ENCODE results near the gene PLEKHA4. TPM values are rescaled to one million over a fixed set of nuclear protein-coding genes. Genes with fewer than 3 reads are reported as not detected.

Gene PLEKHA4
- total RNA-seq, 1 experiment from 2014 or later: 1.2 TPM

DNA sequence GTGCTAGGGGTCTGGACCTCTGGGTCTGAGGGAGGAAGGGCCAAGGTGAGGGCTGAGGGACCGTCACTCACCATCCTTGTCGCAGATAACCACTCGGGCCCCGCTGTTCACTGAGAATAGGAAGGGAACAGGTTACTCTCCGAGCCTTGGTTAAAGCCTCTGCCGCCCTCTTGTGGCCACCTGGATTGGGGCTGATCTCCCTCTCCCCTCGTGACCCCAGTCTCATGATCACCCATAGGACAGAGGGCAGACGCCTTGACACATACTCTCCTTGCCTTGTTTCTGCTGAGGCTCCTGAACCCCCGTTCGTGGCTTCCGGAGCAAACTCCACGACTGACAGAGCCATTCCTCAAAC, 32.7 kb downstream of the PLEKHA4 start:
- intact Hi-C loops (cut with micrococcal nuclease): loop anchor here (1.0 to 2.0 kb wide), 2 partner anchors 37 to 40 kb away; partner anchors contain the start of gene PPP1R15A
- ATAC-seq: peak; percentile 81
- Histone ChIP-seq H3K9me2 (replicated peaks; ENCODE audit: low read length) (no peaks in the 10 kb centered on the region), H3K9ac (ENCODE audit: low read length) (peak overlapping the region; percentile 39), H3F3A (ENCODE audit: low read length, unreplicated experiment) (no peaks in the 10 kb centered on the region), H3K9me3 (ENCODE audit: low read length) (no peaks in the 10 kb centered on the region), H3K4me2 (ENCODE audit: low read length) (peak overlapping the region; percentile 84), H3K4me1 (ENCODE audit: insufficient read depth, low read length) (peaks cover 9% of the 10 kb centered on the region; the same call in 1 of the 2 replicates), H2AFZ (ENCODE audit: low read length) (peak overlapping the region; percentile 69), H3K79me2 (ENCODE audit: low read length) (no peaks in the 10 kb centered on the region), H3K4me3 (ENCODE audit: low read length) (peak overlapping the region; percentile 69), H3K27me3 (ENCODE audit: low read length) (no peaks in the 10 kb centered on the region), H3K27ac (ENCODE audit: low read length) (no peak overlapping the region), H4K20me1 (ENCODE audit: low read length) (no peaks in the 10 kb centered on the region), H3K36me3 (ENCODE audit: low read depth, low read length) (no peaks in the 10 kb centered on the region)
- BruUV-seq (replicated peaks): no TSS peak
- POLR2A ChIA-PET (ENCODE audit: unreplicated experiment): no interaction called here
- TF ChIP-seq, protein P1, sequence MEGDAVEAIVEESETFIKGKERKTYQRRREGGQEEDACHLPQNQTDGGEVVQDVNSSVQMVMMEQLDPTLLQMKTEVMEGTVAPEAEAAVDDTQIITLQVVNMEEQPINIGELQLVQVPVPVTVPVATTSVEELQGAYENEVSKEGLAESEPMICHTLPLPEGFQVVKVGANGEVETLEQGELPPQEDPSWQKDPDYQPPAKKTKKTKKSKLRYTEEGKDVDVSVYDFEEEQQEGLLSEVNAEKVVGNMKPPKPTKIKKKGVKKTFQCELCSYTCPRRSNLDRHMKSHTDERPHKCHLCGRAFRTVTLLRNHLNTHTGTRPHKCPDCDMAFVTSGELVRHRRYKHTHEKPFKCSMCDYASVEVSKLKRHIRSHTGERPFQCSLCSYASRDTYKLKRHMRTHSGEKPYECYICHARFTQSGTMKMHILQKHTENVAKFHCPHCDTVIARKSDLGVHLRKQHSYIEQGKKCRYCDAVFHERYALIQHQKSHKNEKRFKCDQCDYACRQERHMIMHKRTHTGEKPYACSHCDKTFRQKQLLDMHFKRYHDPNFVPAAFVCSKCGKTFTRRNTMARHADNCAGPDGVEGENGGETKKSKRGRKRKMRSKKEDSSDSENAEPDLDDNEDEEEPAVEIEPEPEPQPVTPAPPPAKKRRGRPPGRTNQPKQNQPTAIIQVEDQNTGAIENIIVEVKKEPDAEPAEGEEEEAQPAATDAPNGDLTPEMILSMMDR (conservative IDR thresholded peaks at IDR 0.05; ENCODE audit: low read depth, low read length): peak; percentile 88
- no peak for TF ChIP-seq EZH2 (IDR thresholded peaks at IDR 0.05; ENCODE audit: low read length, unreplicated experiment)
- CTCF ChIA-PET: interaction anchor here (0.6 to 1.0 kb wide), 3 partner anchors 40 to 61 kb away, joined by 3 to 7 read pairs (median 7); no protein-coding TSS in a partner anchor
- peak; percentile 87 for DNase-seq

GRCh38 chr19:48833977-48834376, 34.4 kb downstream of the PLEKHA4 start:
- intact Hi-C loops (cut with micrococcal nuclease): no loop called here
- POLR2A ChIA-PET (ENCODE audit: unreplicated experiment): no interaction called here

GRCh38 chr19:48833049-48833448, 35.4 kb downstream of the PLEKHA4 start:
- TF ChIP-seq EZH2phosphoT487 (IDR thresholded peaks at IDR 0.05; ENCODE audit: borderline replicate concordance, low read length) (no peak), EZH2 (IDR thresholded peaks at IDR 0.05; ENCODE audit: low read length, unreplicated experiment) (no peak)
- TF ChIP-seq, protein P1 (conservative IDR thresholded peaks at IDR 0.05; ENCODE audit: low read depth, low read length): no peak
- Histone ChIP-seq H4K20me1 (ENCODE audit: low read length) (no peaks in the 10 kb centered on the region), H3K9ac (ENCODE audit: low read length) (no peak overlapping the region), H3K36me3 (ENCODE audit: low read depth, low read length) (no peaks in the 10 kb centered on the region), H3K4me2 (ENCODE audit: low read length) (no peak overlapping the region), H3F3A (ENCODE audit: low read length, unreplicated experiment) (no peaks in the 10 kb centered on the region), H3K4me1 (ENCODE audit: insufficient read depth, low read length) (peaks cover 9% of the 10 kb centered on the region; the same call in 1 of the 2 replicates), H3K27ac (ENCODE audit: low read length) (no peak overlapping the region), H2AFZ (ENCODE audit: low read length) (no peak overlapping the region), H3K27me3 (ENCODE audit: low read length) (no peaks in the 10 kb centered on the region), H3K4me3 (ENCODE audit: low read length) (no peak overlapping the region), H3K9me2 (replicated peaks; ENCODE audit: low read length) (no peaks in the 10 kb centered on the region), H3K79me2 (ENCODE audit: low read length) (no peaks in the 10 kb centered on the region), H3K9me3 (ENCODE audit: low read length) (no peaks in the 10 kb centered on the region)
- intact Hi-C loops (cut with micrococcal nuclease): no loop called here
- CTCF ChIA-PET: no interaction called here
- no TSS peak for BruUV-seq (replicated peaks)
- DNase-seq: no peak
- POLR2A ChIA-PET (ENCODE audit: unreplicated experiment): no interaction called here
- no peak for ATAC-seq

More at GRCh38 chr19:48833977-48834376, 34.4 kb downstream of the PLEKHA4 start:
- no peaks in the 10 kb centered on the region for H3K9me2 ChIP-seq (replicated peaks; ENCODE audit: low read length)
- no peak overlapping the region for H3K4me3 ChIP-seq (ENCODE audit: low read length)
- H3K36me3 ChIP-seq (ENCODE audit: low read depth, low read length): no peaks in the 10 kb centered on the region
- H3K27me3 ChIP-seq (ENCODE audit: low read length): no peaks in the 10 kb centered on the region
- H3K9ac ChIP-seq (ENCODE audit: low read length): no peak overlapping the region
- CTCF ChIA-PET: no interaction called here
- H3K4me2 ChIP-seq (ENCODE audit: low read length): no peak overlapping the region
- H3K79me2 ChIP-seq (ENCODE audit: low read length): no peaks in the 10 kb centered on the region
- no peak overlapping the region for H2AFZ ChIP-seq (ENCODE audit: low read length)
- no peaks in the 10 kb centered on the region for H4K20me1 ChIP-seq (ENCODE audit: low read length)
- DNase-seq (no peak), ATAC-seq (no peak)
- no TSS peak for BruUV-seq (replicated peaks)
- TF ChIP-seq EZH2phosphoT487 (IDR thresholded peaks at IDR 0.05; ENCODE audit: borderline replicate concordance, low read length) (no peak), EZH2 (IDR thresholded peaks at IDR 0.05; ENCODE audit: low read length, unreplicated experiment) (no peak)
- TF ChIP-seq, protein P1 (conservative IDR thresholded peaks at IDR 0.05; ENCODE audit: low read depth, low read length): no peak
- H3K4me1 ChIP-seq (ENCODE audit: insufficient read depth, low read length): peaks cover 9% of the 10 kb centered on the region; the same call in 1 of the 2 replicates
- no peaks in the 10 kb centered on the region for H3K9me3 ChIP-seq (ENCODE audit: low read length)
- H3F3A ChIP-seq (ENCODE audit: low read length, unreplicated experiment): no peaks in the 10 kb centered on the region
- no peak overlapping the region for H3K27ac ChIP-seq (ENCODE audit: low read length)

Measured in PC-3 (cell line).